K562 (cell line): Measurements from ENCODE around the gene VPS33A. TPM values are rescaled to one million over a fixed set of nuclear protein-coding genes. Genes with fewer than 3 reads are reported as not detected.

Source experiments
- ARNT ChIP-seq, 2 experiments: fragments of 450-650 bp; IDR thresholded peaks; 2 replicates each; pipeline ENCODE4 v1.6.1; 2016; ENCODE audit warnings: mild to moderate bottlenecking in 1 of 2
- BDP1 ChIP-seq: IDR thresholded peaks from 3 replicates; pipeline ENCODE4 v1.6.1; 2011; ENCODE audit not compliant: insufficient read length, insufficient read depth
- CHAMP1 ChIP-seq: fragments of 450-650 bp; IDR thresholded peaks from 2 replicates; pipeline ENCODE4 v1.6.1; 2016; ENCODE audit warnings: mild to moderate bottlenecking
- EGR1 ChIP-seq: fragments of 450-650 bp; conservative IDR thresholded peaks from 2 replicates; pipeline ENCODE4 v1.6.1; 2017; ENCODE audit warnings: mild to moderate bottlenecking
- ESRRA ChIP-seq: fragments of 450-650 bp; IDR thresholded peaks from 2 replicates; pipeline ENCODE4 v1.6.1; 2014; ENCODE audit warnings: low read depth, mild to moderate bottlenecking, moderate library complexity, borderline replicate concordance
- MAX ChIP-seq: sonication (generic); formaldehyde crosslinking; IDR thresholded peaks from 2 replicates; pipeline ENCODE4 v1.9.0; 2022; ENCODE audit warnings: mild to moderate bottlenecking, missing genetic modification reagents
- MIER1 ChIP-seq: fragments of 450-650 bp; IDR thresholded peaks from 2 replicates; pipeline ENCODE4 v1.6.1; 2016; ENCODE audit warnings: antibody characterized with exemption, mild to moderate bottlenecking, low read depth
- PRPF4 ChIP-seq: fragments of 200-400 bp; formaldehyde crosslinking; IDR thresholded peaks from one replicate; pipeline ENCODE4 v1.6.1; 2017; ENCODE audit warnings: low read length, low read depth, mild to moderate bottlenecking; ENCODE audit not compliant: insufficient read depth, poor library complexity, severe bottlenecking
- RBM25 ChIP-seq: fragments of 200-400 bp; formaldehyde crosslinking; IDR thresholded peaks from 2 replicates; pipeline ENCODE4 v1.6.1; 2018; ENCODE audit warnings: low read length, low read depth, moderate library complexity; ENCODE audit not compliant: severe bottlenecking
- SRSF3 ChIP-seq: fragments of 200-400 bp; formaldehyde crosslinking; IDR thresholded peaks from 2 replicates; pipeline ENCODE4 v1.6.1; 2016; ENCODE audit warnings: mild to moderate bottlenecking, low read length, moderate library complexity; ENCODE audit not compliant: insufficient read depth
- XRCC5 ChIP-seq: fragments of 200-400 bp; formaldehyde crosslinking; IDR thresholded peaks from 2 replicates; pipeline ENCODE4 v1.6.1; 2017; ENCODE audit warnings: low read depth, mild to moderate bottlenecking, low read length
- ZBTB9 ChIP-seq: fragments of 450-650 bp; formaldehyde crosslinking; IDR thresholded peaks from 2 replicates; pipeline ENCODE4 v1.4.0; 2020; ENCODE audit warnings: mild to moderate bottlenecking, moderate library complexity
- ZNF24 ChIP-seq: fragments of 450-650 bp; IDR thresholded peaks from 2 replicates; pipeline ENCODE4 v1.6.1; 2016
- ZSCAN32 ChIP-seq: fragments of 450-650 bp; formaldehyde crosslinking; IDR thresholded peaks from 2 replicates; pipeline ENCODE4 v1.4.0; 2020; ENCODE audit warnings: mild to moderate bottlenecking, moderate library complexity
- polyA plus RNA-seq, 8 experiments: library from polyadenylated mRNA; depleted of rRNA in 4 of 8; stranded (reverse) in 5 of 8; unstranded in 3 of 8; fragments of >200 nt; fragmentation: Nextera tagmentation in 2 of 8; fragmentation: Illumina TruSeq in 1 of 8; extraction: Ambion mirVana in 2 of 8; extraction: Trizol in 1 of 8; gene quantifications; 2 replicates each; pipeline versions ENCODE4 v1.2.1 to v1.2.3, GENCODE V29; 2011 to 2014; ENCODE audit warnings: inconsistent platforms in 1 of 8, missing spikeins in 1 of 8
- total RNA-seq, 7 experiments: library from RNA; depleted of rRNA in 6 of 7; stranded (reverse); fragments of >200 nt in 6 of 7; fragmentation: Illumina TruSeq in 2 of 7; extraction: Trizol in 2 of 7; gene quantifications; 2 replicates each; pipeline versions ENCODE4 v1.2.1 to v1.2.3, GENCODE V29; 2011 to 2021; ENCODE audit warnings: low replicate concordance in 1 of 7
- TF ChIP-seq, protein P1 (sequence below): sonication (generic); formaldehyde crosslinking; IDR thresholded peaks from 2 replicates; pipeline ENCODE4 v1.8.0; 2022; ENCODE audit warnings: mild to moderate bottlenecking, missing genetic modification reagents
- TF ChIP-seq, protein P2 (sequence below): fragments of 250-450 bp; sonication (Bioruptor Pico); IDR thresholded peaks from 2 replicates; pipeline ENCODE4 v1.8.0; 2022; ENCODE audit warnings: moderate library complexity, mild to moderate bottlenecking, inconsistent platforms
- TF ChIP-seq, protein P3 (sequence below): fragments of 250-450 bp; sonication (Bioruptor Pico); IDR thresholded peaks from 2 replicates; pipeline ENCODE4 v1.5.0; 2021; ENCODE audit warnings: mild to moderate bottlenecking, borderline replicate concordance

Gene VPS33A
- total and polyA plus RNA-seq, 9 of the 15 experiments (the other 6 are each of a cell fraction or from before 2014, with no cell fraction given) = 10.6 to 34.3 (median 25.3) TPM

- TF ChIP-seq MAX (CRISPR knock-in tag) = peak; percentile 93
- no peak for TF ChIP-seq XRCC5
- TF ChIP-seq ZBTB9 (CRISPR knock-in tag) = peak; percentile 47; the same call in 1 of the 2 replicates
- TF ChIP-seq, protein P1, sequence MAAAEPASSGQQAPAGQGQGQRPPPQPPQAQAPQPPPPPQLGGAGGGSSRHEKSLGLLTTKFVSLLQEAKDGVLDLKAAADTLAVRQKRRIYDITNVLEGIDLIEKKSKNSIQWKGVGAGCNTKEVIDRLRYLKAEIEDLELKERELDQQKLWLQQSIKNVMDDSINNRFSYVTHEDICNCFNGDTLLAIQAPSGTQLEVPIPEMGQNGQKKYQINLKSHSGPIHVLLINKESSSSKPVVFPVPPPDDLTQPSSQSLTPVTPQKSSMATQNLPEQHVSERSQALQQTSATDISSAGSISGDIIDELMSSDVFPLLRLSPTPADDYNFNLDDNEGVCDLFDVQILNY (CRISPR knock-in tag) = no peak
- no peak for TF ChIP-seq RBM25
- TF ChIP-seq MIER1 = no peak
- TF ChIP-seq ESRRA = peak; percentile 55; the same call in 1 of the 2 replicates
- no peak; the same call in 1 of the 2 replicates for TF ChIP-seq CHAMP1
- TF ChIP-seq ARNT (IDR thresholded peaks at IDR 0.05) = 0 out of 4 replicates have a peak, but pooled peaks of 1 of the 2 experiments have one; percentile 39
- TF ChIP-seq, protein P2, sequence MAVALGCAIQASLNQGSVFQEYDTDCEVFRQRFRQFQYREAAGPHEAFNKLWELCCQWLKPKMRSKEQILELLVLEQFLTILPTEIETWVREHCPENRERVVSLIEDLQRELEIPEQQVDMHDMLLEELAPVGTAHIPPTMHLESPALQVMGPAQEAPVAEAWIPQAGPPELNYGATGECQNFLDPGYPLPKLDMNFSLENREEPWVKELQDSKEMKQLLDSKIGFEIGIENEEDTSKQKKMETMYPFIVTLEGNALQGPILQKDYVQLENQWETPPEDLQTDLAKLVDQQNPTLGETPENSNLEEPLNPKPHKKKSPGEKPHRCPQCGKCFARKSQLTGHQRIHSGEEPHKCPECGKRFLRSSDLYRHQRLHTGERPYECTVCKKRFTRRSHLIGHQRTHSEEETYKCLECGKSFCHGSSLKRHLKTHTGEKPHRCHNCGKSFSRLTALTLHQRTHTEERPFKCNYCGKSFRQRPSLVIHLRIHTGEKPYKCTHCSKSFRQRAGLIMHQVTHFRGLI (CRISPR knock-in tag) = no peak
- TF ChIP-seq, protein P3, sequence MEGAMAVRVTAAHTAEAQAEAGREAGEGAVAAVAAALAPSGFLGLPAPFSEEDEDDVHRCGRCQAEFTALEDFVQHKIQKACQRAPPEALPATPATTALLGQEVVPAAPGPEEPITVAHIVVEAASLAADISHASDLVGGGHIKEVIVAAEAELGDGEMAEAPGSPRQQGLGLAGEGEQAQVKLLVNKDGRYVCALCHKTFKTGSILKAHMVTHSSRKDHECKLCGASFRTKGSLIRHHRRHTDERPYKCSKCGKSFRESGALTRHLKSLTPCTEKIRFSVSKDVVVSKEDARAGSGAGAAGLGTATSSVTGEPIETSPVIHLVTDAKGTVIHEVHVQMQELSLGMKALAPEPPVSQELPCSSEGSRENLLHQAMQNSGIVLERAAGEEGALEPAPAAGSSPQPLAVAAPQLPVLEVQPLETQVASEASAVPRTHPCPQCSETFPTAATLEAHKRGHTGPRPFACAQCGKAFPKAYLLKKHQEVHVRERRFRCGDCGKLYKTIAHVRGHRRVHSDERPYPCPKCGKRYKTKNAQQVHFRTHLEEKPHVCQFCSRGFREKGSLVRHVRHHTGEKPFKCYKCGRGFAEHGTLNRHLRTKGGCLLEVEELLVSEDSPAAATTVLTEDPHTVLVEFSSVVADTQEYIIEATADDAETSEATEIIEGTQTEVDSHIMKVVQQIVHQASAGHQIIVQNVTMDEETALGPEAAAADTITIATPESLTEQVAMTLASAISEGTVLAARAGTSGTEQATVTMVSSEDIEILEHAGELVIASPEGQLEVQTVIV = no peak
- TF ChIP-seq EGR1 = peak; percentile 72
- TF ChIP-seq ZSCAN32 (CRISPR knock-in tag) = no peak
- TF ChIP-seq PRPF4 = no peak
- no peak for TF ChIP-seq SRSF3
- TF ChIP-seq ZNF24 = peak; percentile 34; the same call in 1 of the 2 replicates
- TF ChIP-seq BDP1 = no peak
Observed at GRCh38 chr12:122266230-122266901, at the start of gene VPS33A (continued).
